ENCODE data around the gene TENM3.

Gene TENM3

DNA sequence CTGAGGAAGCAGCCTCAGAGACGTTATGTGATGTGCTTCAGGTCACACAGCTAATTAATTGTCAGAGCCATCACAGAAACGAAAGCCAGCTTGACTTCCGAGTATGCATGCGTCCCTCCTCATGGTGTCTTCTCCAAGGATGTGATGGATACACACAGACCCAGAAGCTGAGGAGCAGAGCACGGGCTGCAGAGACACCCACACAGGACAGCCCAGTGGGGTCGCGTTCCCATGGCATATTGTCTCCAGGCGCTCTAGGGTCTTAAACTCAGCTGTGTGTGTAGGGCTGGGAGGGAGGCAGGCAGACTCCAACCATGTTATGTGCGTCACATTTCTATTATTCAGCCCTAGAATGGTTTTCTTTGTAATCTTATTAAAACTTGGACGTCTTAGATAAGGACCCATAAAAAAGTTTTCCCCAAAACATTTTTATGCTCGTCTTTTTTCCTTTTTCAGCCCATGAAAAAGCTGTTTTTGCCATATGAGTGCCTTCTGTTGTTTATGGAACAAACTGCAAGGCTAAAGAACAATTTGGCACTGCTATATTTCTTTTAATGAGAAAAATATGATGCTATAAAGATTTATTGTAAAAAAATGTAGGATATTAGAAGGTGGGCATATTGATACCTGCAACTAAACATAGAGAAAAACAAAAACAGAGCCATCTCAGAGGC lies 48.5 kb downstream of the TENM3 start:
- Histone ChIP-seq H3K4me3 (ENCODE audit: low read depth, low read length) (no peak overlapping the region), H3K9me3 (no peaks in the 10 kb centered on the region), H3K27me3 (no peaks in the 10 kb centered on the region), H3K36me3 (peaks cover 2% of the 10 kb centered on the region; the same call in 1 of the 2 replicates), H3K4me1 (no peaks in the 10 kb centered on the region)
- TF ChIP-seq, protein P1, sequence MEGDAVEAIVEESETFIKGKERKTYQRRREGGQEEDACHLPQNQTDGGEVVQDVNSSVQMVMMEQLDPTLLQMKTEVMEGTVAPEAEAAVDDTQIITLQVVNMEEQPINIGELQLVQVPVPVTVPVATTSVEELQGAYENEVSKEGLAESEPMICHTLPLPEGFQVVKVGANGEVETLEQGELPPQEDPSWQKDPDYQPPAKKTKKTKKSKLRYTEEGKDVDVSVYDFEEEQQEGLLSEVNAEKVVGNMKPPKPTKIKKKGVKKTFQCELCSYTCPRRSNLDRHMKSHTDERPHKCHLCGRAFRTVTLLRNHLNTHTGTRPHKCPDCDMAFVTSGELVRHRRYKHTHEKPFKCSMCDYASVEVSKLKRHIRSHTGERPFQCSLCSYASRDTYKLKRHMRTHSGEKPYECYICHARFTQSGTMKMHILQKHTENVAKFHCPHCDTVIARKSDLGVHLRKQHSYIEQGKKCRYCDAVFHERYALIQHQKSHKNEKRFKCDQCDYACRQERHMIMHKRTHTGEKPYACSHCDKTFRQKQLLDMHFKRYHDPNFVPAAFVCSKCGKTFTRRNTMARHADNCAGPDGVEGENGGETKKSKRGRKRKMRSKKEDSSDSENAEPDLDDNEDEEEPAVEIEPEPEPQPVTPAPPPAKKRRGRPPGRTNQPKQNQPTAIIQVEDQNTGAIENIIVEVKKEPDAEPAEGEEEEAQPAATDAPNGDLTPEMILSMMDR (IDR thresholded peaks at IDR 0.05; ENCODE audit: low read depth, low read length): no peak
- DNase-seq: no peak

DNA sequence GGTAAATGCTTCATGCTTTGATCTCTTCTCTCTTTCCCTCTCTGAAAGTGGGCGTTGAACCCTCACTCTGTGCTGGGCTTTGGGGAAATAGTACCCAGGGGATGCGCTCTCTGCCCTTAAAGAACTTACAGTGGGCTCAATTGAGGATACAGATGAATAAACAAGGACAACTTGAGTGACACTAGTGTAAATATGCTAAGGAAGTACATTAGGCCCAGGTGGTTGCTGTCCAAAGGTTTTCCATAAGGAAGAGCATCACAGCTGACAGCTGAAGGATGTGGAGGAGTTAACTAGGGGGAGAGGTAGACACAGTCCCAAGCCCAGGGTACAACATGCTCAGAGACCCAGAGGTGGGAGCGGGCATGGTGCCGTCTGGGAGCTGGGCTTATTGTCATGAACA lies 49.4 kb downstream of the TENM3 start:
- no peaks in the 10 kb centered on the region for H3K9me3 ChIP-seq
- H3K4me1 ChIP-seq: no peaks in the 10 kb centered on the region; the same call in 1 of the 2 replicates
- DNase-seq: no peak
- no peaks in the 10 kb centered on the region for H3K27me3 ChIP-seq
- H3K36me3 ChIP-seq: no peaks in the 10 kb centered on the region; the same call in 1 of the 2 replicates
- no peak overlapping the region for H3K4me3 ChIP-seq (ENCODE audit: low read depth, low read length)
- TF ChIP-seq, protein P1 (IDR thresholded peaks at IDR 0.05; ENCODE audit: low read depth, low read length): no peak

DNA sequence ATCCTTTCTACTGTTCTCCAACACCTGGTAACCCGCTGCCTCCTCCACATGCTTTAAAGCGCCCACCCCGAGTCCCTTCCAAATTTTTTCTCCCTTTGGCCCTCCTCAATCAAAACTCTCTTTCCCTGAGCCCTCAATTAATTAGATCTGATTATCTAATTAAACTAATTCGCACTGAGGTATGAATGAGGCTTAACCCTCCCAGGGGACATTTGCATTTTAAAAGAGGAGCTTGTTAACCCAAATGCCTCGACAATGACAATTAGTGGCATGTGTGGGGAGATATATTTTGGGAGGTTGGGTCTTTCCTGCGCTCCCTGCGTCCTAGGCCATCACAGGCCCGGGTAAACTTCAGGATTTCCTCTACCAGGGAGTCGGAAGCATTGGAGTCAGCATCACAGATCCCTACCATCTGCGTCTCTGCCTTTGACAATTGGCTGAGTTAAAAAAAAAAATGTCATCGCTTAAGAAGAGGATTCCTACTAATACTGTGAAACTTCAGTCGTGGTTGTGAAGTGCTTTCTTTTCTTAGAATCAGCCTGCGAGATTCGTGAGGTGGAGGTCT lies 50.6 kb downstream of the TENM3 start:
- Histone ChIP-seq H3K4me3 (ENCODE audit: low read depth, low read length) (no peak overlapping the region), H3K9me3 (no peaks in the 10 kb centered on the region), H3K4me1 (no peaks in the 10 kb centered on the region; the same call in 1 of the 2 replicates), H3K36me3 (no peaks in the 10 kb centered on the region; the same call in 1 of the 2 replicates), H3K27me3 (no peaks in the 10 kb centered on the region)
- no peak for DNase-seq
- TF ChIP-seq, protein P1 (IDR thresholded peaks at IDR 0.05; ENCODE audit: low read depth, low read length): no peak

DNA sequence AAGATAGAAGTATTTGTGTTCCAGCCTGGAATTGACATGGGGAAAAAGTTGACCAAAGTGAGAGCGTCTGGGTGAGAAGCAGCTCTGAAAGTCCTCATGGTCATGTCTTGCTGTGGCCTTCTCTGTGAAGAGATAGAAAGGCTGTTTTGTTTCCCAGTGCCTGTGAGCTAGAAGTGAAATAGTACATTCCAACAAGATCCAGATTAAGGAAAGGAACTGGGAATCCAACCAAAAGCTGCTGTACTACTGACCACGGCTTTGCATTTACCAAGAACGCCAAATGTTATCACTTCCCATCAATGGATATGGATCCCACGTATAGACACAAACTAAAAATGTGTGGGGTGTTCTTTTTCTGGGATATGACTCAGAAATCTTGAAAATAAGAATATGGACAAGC lies 51.2 kb downstream of the TENM3 start:
- no peak for DNase-seq
- TF ChIP-seq, protein P1 (IDR thresholded peaks at IDR 0.05; ENCODE audit: low read depth, low read length): no peak
- H3K27me3 ChIP-seq: no peaks in the 10 kb centered on the region

DNA sequence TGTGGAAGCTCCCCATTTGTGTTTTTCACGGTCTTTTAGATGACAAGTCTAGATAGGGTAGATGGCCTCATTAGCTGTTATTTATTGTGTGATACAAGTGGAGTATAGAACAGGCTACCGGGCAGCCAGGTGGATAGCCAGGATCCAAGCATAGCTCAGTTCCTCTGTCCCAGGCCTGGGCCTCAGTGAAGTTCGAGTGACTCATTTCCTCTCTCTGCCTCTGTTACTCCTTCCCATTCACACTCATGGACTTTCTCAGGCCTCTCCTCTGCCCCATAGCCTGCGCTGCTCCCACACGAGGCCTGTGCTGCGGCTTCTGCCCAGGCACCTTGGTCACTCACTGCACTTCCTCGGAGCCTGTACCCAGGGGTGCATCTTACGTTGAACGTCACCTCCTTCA lies 54.5 kb downstream of the TENM3 start:
- Histone ChIP-seq H3K36me3 (no peaks in the 10 kb centered on the region), H3K4me3 (ENCODE audit: low read depth, low read length) (no peak overlapping the region), H3K4me1 (peaks cover 5% of the 10 kb centered on the region; the same call in 1 of the 2 replicates), H3K27me3 (no peaks in the 10 kb centered on the region), H3K9me3 (no peaks in the 10 kb centered on the region)
- peak; percentile 27 for DNase-seq
- TF ChIP-seq, protein P1 (IDR thresholded peaks at IDR 0.05; ENCODE audit: low read depth, low read length): no peak

More for the DNA sequence above, 51.2 kb downstream of the TENM3 start:
- no peak overlapping the region for H3K4me3 ChIP-seq (ENCODE audit: low read depth, low read length)
- no peaks in the 10 kb centered on the region; the same call in 1 of the 2 replicates for H3K4me1 ChIP-seq
- no peaks in the 10 kb centered on the region; the same call in 1 of the 2 replicates for H3K36me3 ChIP-seq
- no peaks in the 10 kb centered on the region for H3K9me3 ChIP-seq

DNA sequence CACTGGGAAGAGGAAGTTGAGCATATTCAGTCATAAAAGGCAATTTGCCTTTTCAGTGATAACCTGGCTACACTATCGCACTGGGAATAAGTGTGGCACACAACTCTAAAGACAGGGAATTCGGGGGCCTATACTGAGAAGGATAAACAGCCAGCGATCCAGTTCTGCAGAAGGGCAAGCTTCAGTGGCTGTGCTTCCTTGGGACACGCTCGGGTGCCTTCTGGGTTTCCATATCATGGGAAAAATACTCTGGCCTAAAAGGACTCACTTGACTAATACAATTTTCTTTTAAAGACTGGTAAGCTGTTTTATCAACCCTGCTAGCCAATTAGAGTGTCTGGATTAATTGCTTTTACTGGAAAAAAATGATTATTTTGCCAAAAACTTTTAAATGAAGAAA lies 58.5 kb downstream of the TENM3 start:
- H3K9me3 ChIP-seq: no peaks in the 10 kb centered on the region
- H3K4me1 ChIP-seq: peaks cover 5% of the 10 kb centered on the region; the same call in 1 of the 2 replicates
- H3K4me3 ChIP-seq (ENCODE audit: low read depth, low read length): no peak overlapping the region
- H3K27me3 ChIP-seq: no peaks in the 10 kb centered on the region
- DNase-seq: no peak
- TF ChIP-seq, protein P1 (IDR thresholded peaks at IDR 0.05; ENCODE audit: low read depth, low read length): no peak
- no peaks in the 10 kb centered on the region for H3K36me3 ChIP-seq

All from BE2C (cell line).